GM10266 (cell line): ENCODE measurements around the gene CHRNA9.

ENCODE experiments used
- DNase-seq: peaks from one replicate; pipeline ENCODE4 v3.0.0; 2012; ENCODE audit errors: extremely low spot score
- TF ChIP-seq, protein P1 (sequence below): IDR thresholded peaks from 2 replicates; pipeline ENCODE4 v1.5.1; 2012; ENCODE audit warnings: mild to moderate bottlenecking, low read depth; ENCODE audit not compliant: control insufficient read depth, insufficient read depth; ENCODE audit errors: missing control alignments

The CHRNA9 gene

DNA sequence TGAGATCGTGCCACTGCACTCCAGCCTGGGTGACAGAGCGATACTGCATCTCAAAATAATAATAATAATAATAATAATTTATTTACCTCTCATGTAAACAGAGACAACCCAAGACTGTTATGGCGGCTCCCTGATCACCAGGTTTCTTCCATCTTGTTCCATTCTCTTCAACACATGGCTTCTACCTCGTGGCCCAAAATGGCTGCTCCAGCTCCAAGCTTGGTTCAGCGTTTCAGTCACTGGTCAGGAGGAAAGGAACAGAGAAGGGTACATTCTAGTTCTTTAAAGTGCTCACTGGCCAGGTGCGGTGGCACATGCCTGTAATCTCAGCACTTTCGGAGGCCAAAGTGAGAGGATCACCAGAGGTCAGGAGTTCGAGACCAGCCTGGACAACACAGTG is 24.9 kb upstream of the CHRNA9 start:
- no peak for DNase-seq

DNA sequence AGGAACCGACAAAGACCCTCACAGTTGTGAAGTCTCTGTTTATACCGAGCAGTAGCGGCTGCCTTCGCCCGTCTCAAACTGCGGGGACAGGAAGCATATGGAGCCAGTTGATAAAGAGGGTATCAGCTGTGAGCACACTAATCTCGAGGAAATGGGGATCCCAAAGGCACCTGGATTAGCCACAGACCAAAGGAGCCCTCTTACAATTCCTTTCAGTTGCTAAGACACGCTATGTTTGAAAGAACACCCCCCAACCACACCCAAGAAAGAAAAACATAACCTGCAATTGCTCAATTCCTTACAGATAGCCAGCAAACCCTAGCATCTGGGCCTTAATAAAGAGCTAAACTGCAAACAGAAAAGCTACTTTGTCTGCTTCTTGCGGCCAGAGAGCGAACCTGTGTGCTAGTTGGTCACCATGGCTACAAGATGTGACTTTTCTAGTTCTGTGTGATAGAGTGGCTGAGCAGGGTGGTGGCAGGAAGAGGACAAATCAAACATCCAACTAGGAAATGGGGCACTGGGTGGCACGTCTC is 23.3 kb upstream of the CHRNA9 start:
- no peak for DNase-seq
- TF ChIP-seq, protein P1, sequence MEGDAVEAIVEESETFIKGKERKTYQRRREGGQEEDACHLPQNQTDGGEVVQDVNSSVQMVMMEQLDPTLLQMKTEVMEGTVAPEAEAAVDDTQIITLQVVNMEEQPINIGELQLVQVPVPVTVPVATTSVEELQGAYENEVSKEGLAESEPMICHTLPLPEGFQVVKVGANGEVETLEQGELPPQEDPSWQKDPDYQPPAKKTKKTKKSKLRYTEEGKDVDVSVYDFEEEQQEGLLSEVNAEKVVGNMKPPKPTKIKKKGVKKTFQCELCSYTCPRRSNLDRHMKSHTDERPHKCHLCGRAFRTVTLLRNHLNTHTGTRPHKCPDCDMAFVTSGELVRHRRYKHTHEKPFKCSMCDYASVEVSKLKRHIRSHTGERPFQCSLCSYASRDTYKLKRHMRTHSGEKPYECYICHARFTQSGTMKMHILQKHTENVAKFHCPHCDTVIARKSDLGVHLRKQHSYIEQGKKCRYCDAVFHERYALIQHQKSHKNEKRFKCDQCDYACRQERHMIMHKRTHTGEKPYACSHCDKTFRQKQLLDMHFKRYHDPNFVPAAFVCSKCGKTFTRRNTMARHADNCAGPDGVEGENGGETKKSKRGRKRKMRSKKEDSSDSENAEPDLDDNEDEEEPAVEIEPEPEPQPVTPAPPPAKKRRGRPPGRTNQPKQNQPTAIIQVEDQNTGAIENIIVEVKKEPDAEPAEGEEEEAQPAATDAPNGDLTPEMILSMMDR: no peak

More for the DNA sequence above, 24.9 kb upstream of the CHRNA9 start:
- TF ChIP-seq, protein P1: no peak

DNA sequence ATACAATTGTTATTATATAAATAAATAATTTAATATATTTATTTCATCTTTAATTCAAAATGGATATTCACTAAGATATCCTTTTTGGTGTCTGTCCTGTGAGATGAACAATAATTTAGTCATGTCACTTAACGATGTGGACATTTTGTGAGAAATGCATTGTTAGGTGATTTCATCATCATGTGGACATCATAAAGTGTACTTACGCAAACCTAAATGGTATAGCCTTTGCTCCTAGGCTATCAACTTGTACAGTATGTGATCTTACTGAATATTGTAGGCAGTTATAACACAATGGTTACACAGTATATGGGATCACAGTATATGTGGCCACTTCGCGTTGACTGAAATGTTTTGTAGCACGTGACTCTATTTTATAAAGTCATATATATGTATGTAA is 20.2 kb upstream of the CHRNA9 start:
- TF ChIP-seq, protein P1: no peak
- DNase-seq: no peak

DNA sequence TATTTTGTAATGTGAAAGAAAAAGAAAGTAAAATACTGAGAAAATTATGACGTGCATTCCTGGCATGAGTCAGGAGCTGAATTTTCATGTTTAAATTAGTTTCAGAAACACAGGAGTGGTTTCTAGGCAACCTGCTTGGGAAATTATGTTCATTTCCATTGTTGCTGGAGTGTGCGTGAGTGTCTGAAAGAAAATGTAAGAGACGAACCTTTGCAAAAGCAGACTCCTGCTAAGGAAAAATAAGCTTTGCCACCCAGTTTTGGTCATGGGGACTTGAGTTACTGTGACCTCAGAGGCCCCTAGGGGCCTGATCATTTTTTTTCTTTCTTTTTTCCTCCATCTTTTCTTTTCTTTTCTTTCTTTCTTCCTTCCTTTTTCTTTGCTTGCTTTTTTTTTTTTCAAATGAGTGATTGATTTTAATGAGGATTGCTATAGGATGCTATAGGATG is 18.8 kb upstream of the CHRNA9 start:
- DNase-seq: peak; percentile 21
- TF ChIP-seq, protein P1: no peak

DNA sequence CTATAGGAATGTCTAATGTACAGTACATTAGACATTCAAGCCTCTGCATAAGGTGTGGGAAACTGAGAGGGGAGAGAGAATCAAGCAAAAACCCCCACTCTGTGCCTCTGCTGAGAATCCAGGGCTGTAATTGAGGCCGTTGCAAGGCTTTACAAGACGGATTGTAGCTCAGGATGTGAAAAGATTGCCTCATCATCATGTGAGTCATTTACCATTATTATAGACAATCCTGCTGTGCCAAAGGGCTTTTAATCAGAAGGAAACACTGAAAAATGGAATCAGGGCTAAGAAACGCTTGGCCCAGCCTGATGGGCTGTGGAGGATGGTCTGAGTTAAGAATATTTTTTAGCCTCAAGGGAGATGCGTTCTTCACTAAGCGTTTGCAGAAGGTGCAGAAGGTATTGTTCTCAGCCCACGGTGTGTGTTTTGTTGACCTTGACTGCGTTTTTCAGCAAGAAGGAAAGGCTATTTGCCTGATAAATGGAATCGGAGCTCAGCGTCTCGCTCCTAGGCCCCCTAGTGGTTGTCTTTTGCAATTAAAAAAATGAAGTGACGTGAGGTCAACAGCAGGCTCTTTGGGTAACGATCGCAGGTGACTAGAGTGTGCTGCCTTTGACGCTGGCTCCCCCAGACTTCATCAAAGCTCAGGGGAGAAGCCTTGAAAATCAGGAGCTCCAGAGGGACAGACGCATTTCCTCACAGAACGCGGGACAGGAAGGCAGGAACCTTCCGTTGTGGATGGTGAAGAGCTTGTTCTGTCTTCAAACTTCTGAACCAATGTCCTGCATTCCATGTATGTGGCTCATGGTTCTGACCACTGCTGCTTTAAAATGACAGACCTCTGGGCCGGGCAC is 18.1 kb upstream of the CHRNA9 start:
- TF ChIP-seq, protein P1: peak; percentile 74

DNA sequence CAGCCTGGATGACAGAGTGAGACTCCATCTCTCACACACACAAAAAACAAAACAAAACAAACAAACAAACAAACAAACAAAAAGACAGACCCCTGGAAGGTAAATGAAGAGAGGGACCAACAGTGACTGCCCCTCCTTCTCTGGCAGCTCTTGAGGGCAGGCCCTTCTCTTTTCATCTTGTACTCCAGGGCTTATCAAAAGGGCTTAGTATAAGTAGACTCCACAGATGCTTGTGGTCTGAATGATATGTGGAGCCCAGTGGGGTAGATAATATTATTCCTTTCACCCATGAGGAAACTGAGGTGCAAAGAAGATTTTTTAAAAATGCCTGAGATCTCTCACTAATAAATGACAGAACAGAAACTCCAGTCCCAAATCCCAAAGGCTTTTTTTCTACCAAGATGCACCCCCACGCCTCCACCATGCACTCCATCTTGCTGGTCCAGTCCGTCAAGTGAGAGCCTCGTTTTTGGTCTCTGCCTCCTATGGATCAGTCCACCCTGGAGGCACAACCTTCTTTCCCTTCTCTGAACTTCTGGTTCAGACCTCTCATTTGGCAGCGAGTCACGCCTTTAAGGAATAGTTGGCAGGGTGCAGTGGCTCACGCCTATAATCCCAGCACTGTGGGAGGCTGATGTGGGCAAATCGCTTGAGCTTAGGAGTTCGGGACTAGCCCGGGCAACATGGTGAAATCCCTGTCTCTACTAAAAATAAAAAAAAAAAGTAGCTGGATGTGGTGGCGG is 17.0 kb upstream of the CHRNA9 start:
- TF ChIP-seq, protein P1: no peak
- DNase-seq: no peak

More for the DNA sequence above, 18.1 kb upstream of the CHRNA9 start:
- peak; percentile 60 for DNase-seq
